ENCODE results near the gene TIMM21. TPM values are rescaled to one million over a fixed set of nuclear protein-coding genes. Genes with fewer than 3 reads are reported as not detected.

TIMM21 gene
- total RNA-seq (15.6 TPM), polyA plus RNA-seq (10 to 100 TPM in 3 of 4 donors, 1 to 10 TPM in 1; 8.8 to 20.0 (median 15.7) TPM)

GRCh38 chr18:74147779-74148542 lies at the start of gene TIMM21, which contains the start of gene FBXO15:
Gene TIMM21, plus strand, starts transcription at chr18:74148523. Its CDS starts 286 bp downstream, at chr18:74148809.
Gene FBXO15, minus strand, starts transcription at chr18:74147834. Its CDS starts 49 bp downstream, at chr18:74147785.
- H3K36me3 ChIP-seq (ENCODE audit: control insufficient read depth, insufficient read depth, low read length), result peaks cover 3% of the 10 kb centered on the region
- ATAC-seq (ENCODE audit: low read depth in 2 of 2) (peak; percentile 88 to 90), DNase-seq (peak; percentile 94 to 98 (median 96))
- H3K9me3 ChIP-seq (ENCODE audit: control insufficient read depth in 2 of 2, low read length in 2 of 2), result no peaks in the 10 kb centered on the region
- Mint-ChIP-seq H3K36me3 (peaks cover 10% of the 10 kb centered on the region), H3K27ac (peak within 1 kb of the TSS; percentile 98 to 100 (median 100)), H3K9me3 (peaks cover 0 to 2% (median 0%) of the 10 kb centered on the region in 7 donors), H3K4me1 (peaks cover 12 to 59% (median 36%) of the 10 kb centered on the region in 4 donors), H3K4me3 (peak within 1 kb of the TSS; percentile 95 to 99 (median 97)), H3K27me3 (peaks cover 12% of the 10 kb centered on the region)
- peaks cover 22% of the 10 kb centered on the region for H3K4me1 ChIP-seq (ENCODE audit: control insufficient read depth, insufficient read depth, low read length, poor library complexity, severe bottlenecking)
- no peaks in the 10 kb centered on the region for H3K27me3 ChIP-seq (ENCODE audit: control insufficient read depth, insufficient read depth, low read length)
- peak within 1 kb of the TSS; percentile 100 for H3K4me3 ChIP-seq (ENCODE audit: low read depth, low read length)
- H3K27ac ChIP-seq (ENCODE audit: insufficient read depth, low read length, poor library complexity, severe bottlenecking), result peak within 1 kb of the TSS; percentile 97

GRCh38 chr18:74108460-74108859 lies 39.9 kb upstream of the TIMM21 start:
- no peak overlapping the region for H3K27ac Mint-ChIP-seq
- no peaks in the 10 kb centered on the region for H3K27me3 ChIP-seq (ENCODE audit: control insufficient read depth, insufficient read depth, low read length)

GRCh38 chr18:74110149-74110548 lies 38.2 kb upstream of the TIMM21 start:
- Mint-ChIP-seq H3K9me3 (peaks cover 0 to 15% (median 5%) of the 10 kb centered on the region in 7 donors), H3K27ac (no peak overlapping the region), H3K36me3 (no peaks in the 10 kb centered on the region), H3K27me3 (peaks cover 13% of the 10 kb centered on the region), H3K4me3 (no peak overlapping the region), H3K4me1 (peaks cover 0 to 21% (median 9%) of the 10 kb centered on the region in 4 donors)
- H3K9me3 ChIP-seq (ENCODE audit: control insufficient read depth in 2 of 2, low read length in 2 of 2), result peaks cover 0 to 5% of the 10 kb centered on the region in 2 experiments
- no peaks in the 10 kb centered on the region for H3K27me3 ChIP-seq (ENCODE audit: control insufficient read depth, insufficient read depth, low read length)
- ATAC-seq (ENCODE audit: low read depth in 2 of 2) (no peak), DNase-seq (peak in 1 of 3 donors; percentile 28)
- no peaks in the 10 kb centered on the region for H3K4me1 ChIP-seq (ENCODE audit: control insufficient read depth, insufficient read depth, low read length, poor library complexity, severe bottlenecking)
- no peak overlapping the region for H3K4me3 ChIP-seq (ENCODE audit: low read depth, low read length)
- no peaks in the 10 kb centered on the region for H3K36me3 ChIP-seq (ENCODE audit: control insufficient read depth, insufficient read depth, low read length)
- no peak overlapping the region for H3K27ac ChIP-seq (ENCODE audit: insufficient read depth, low read length, poor library complexity, severe bottlenecking)

More at GRCh38 chr18:74108460-74108859, 39.9 kb upstream of the TIMM21 start:
- peaks cover 0 to 15% (median 7%) of the 10 kb centered on the region in 4 donors for H3K4me1 Mint-ChIP-seq
- H3K36me3 ChIP-seq (ENCODE audit: control insufficient read depth, insufficient read depth, low read length), result no peaks in the 10 kb centered on the region
- no peak overlapping the region for H3K4me3 ChIP-seq (ENCODE audit: low read depth, low read length)
- peaks cover 14% of the 10 kb centered on the region for H3K27me3 Mint-ChIP-seq
- no peak overlapping the region for H3K4me3 Mint-ChIP-seq
- peaks cover 0 to 15% (median 6%) of the 10 kb centered on the region in 7 donors for H3K9me3 Mint-ChIP-seq
- H3K4me1 ChIP-seq (ENCODE audit: control insufficient read depth, insufficient read depth, low read length, poor library complexity, severe bottlenecking), result no peaks in the 10 kb centered on the region
- H3K36me3 Mint-ChIP-seq, result no peaks in the 10 kb centered on the region
- ATAC-seq (ENCODE audit: low read depth in 2 of 2), result no peak
- peaks cover 0 to 5% of the 10 kb centered on the region in 2 experiments for H3K9me3 ChIP-seq (ENCODE audit: control insufficient read depth in 2 of 2, low read length in 2 of 2)
- H3K27ac ChIP-seq (ENCODE audit: insufficient read depth, low read length, poor library complexity, severe bottlenecking), result no peak overlapping the region
- DNase-seq, result peak in 2 of 3 donors; percentile 17 to 20

- H3K27me3 Mint-ChIP-seq, result peaks cover 13% of the 10 kb centered on the region
- Histone ChIP-seq H3K27me3 (ENCODE audit: control insufficient read depth, insufficient read depth, low read length) (no peaks in the 10 kb centered on the region), H3K4me1 (ENCODE audit: control insufficient read depth, insufficient read depth, low read length, poor library complexity, severe bottlenecking) (no peaks in the 10 kb centered on the region), H3K9me3 (ENCODE audit: control insufficient read depth in 2 of 2, low read length in 2 of 2) (peaks cover 0 to 5% of the 10 kb centered on the region in 2 experiments), H3K36me3 (ENCODE audit: control insufficient read depth, insufficient read depth, low read length) (no peaks in the 10 kb centered on the region), H3K4me3 (ENCODE audit: low read depth, low read length) (no peak overlapping the region), H3K27ac (ENCODE audit: insufficient read depth, low read length, poor library complexity, severe bottlenecking) (no peak overlapping the region)
- H3K4me1 Mint-ChIP-seq, result peaks cover 0 to 21% (median 9%) of the 10 kb centered on the region in 4 donors
- H3K36me3 Mint-ChIP-seq, result no peaks in the 10 kb centered on the region
- DNase-seq (no peak), ATAC-seq (ENCODE audit: low read depth in 2 of 2) (no peak)
- no peak overlapping the region for H3K27ac Mint-ChIP-seq
- peaks cover 0 to 15% (median 5%) of the 10 kb centered on the region in 7 donors for H3K9me3 Mint-ChIP-seq
- no peak overlapping the region for H3K4me3 Mint-ChIP-seq
These were observed 37.3 kb upstream of the TIMM21 start for GRCh38 chr18:74110976-74111375.

- Mint-ChIP-seq H3K27me3 (peaks cover 9% of the 10 kb centered on the region), H3K4me3 (no peak overlapping the region), H3K36me3 (no peaks in the 10 kb centered on the region), H3K4me1 (peaks cover 0 to 11% (median 5%) of the 10 kb centered on the region in 4 donors), H3K27ac (no peak overlapping the region), H3K9me3 (peaks cover 0 to 11% (median 1%) of the 10 kb centered on the region in 7 donors)
- ATAC-seq (ENCODE audit: low read depth in 2 of 2) (peak in 1 of 2 donors; percentile 58), DNase-seq (peak in 1 of 3 donors; percentile 39)
- Histone ChIP-seq H3K27ac (ENCODE audit: insufficient read depth, low read length, poor library complexity, severe bottlenecking) (no peak overlapping the region), H3K4me3 (ENCODE audit: low read depth, low read length) (no peak overlapping the region), H3K27me3 (ENCODE audit: control insufficient read depth, insufficient read depth, low read length) (no peaks in the 10 kb centered on the region), H3K9me3 (ENCODE audit: control insufficient read depth in 2 of 2, low read length in 2 of 2) (peaks cover 0 to 1% of the 10 kb centered on the region in 2 experiments), H3K36me3 (ENCODE audit: control insufficient read depth, insufficient read depth, low read length) (no peaks in the 10 kb centered on the region), H3K4me1 (ENCODE audit: control insufficient read depth, insufficient read depth, low read length, poor library complexity, severe bottlenecking) (no peaks in the 10 kb centered on the region)
These were observed 34.6 kb upstream of the TIMM21 start for GRCh38 chr18:74113711-74114110.

- H3K27me3 Mint-ChIP-seq, result peaks cover 9% of the 10 kb centered on the region
- H3K4me1 Mint-ChIP-seq, result peaks cover 0 to 11% (median 4%) of the 10 kb centered on the region in 4 donors
- Histone ChIP-seq H3K36me3 (ENCODE audit: control insufficient read depth, insufficient read depth, low read length) (no peaks in the 10 kb centered on the region), H3K9me3 (ENCODE audit: control insufficient read depth in 2 of 2, low read length in 2 of 2) (no peaks in the 10 kb centered on the region), H3K4me3 (ENCODE audit: low read depth, low read length) (no peak overlapping the region), H3K27me3 (ENCODE audit: control insufficient read depth, insufficient read depth, low read length) (no peaks in the 10 kb centered on the region), H3K27ac (ENCODE audit: insufficient read depth, low read length, poor library complexity, severe bottlenecking) (no peak overlapping the region), H3K4me1 (ENCODE audit: control insufficient read depth, insufficient read depth, low read length, poor library complexity, severe bottlenecking) (no peaks in the 10 kb centered on the region)
- no peak overlapping the region for H3K27ac Mint-ChIP-seq
- H3K4me3 Mint-ChIP-seq, result no peak overlapping the region
- no peaks in the 10 kb centered on the region for H3K36me3 Mint-ChIP-seq
- DNase-seq (no peak), ATAC-seq (ENCODE audit: low read depth in 2 of 2) (no peak)
- H3K9me3 Mint-ChIP-seq, result peaks cover 0 to 7% (median 1%) of the 10 kb centered on the region in 7 donors
These were observed 34.2 kb upstream of the TIMM21 start for GRCh38 chr18:74114116-74114515.

- H3K27ac ChIP-seq (ENCODE audit: insufficient read depth, low read length, poor library complexity, severe bottlenecking), result no peak overlapping the region
- Mint-ChIP-seq H3K27ac (peak overlapping the region in 1 of 3 donors; percentile 18), H3K9me3 (peaks cover 0 to 4% (median 1%) of the 10 kb centered on the region in 7 donors), H3K4me1 (peaks cover 0 to 11% (median 3%) of the 10 kb centered on the region in 4 donors), H3K36me3 (no peaks in the 10 kb centered on the region), H3K27me3 (peaks cover 9% of the 10 kb centered on the region), H3K4me3 (no peak overlapping the region)
- no peaks in the 10 kb centered on the region for H3K27me3 ChIP-seq (ENCODE audit: control insufficient read depth, insufficient read depth, low read length)
- ATAC-seq (ENCODE audit: low read depth in 2 of 2) (no peak), DNase-seq (no peak)
- H3K9me3 ChIP-seq (ENCODE audit: control insufficient read depth in 2 of 2, low read length in 2 of 2), result no peaks in the 10 kb centered on the region
- no peaks in the 10 kb centered on the region for H3K36me3 ChIP-seq (ENCODE audit: control insufficient read depth, insufficient read depth, low read length)
- no peaks in the 10 kb centered on the region for H3K4me1 ChIP-seq (ENCODE audit: control insufficient read depth, insufficient read depth, low read length, poor library complexity, severe bottlenecking)
- no peak overlapping the region for H3K4me3 ChIP-seq (ENCODE audit: low read depth, low read length)
These were observed 33.3 kb upstream of the TIMM21 start for GRCh38 chr18:74115046-74115445.

Measured in CD4-positive, CD25-positive, alpha-beta regulatory T cell (primary cell).